ENCODE measurements around the gene ENOPH1. TPM values are rescaled to one million over a fixed set of nuclear protein-coding genes. Genes with fewer than 3 reads are reported as not detected.

Gene ENOPH1
- total RNA-seq, 2 experiments from 2014 or later: 17.9 to 19.4 TPM

DNA sequence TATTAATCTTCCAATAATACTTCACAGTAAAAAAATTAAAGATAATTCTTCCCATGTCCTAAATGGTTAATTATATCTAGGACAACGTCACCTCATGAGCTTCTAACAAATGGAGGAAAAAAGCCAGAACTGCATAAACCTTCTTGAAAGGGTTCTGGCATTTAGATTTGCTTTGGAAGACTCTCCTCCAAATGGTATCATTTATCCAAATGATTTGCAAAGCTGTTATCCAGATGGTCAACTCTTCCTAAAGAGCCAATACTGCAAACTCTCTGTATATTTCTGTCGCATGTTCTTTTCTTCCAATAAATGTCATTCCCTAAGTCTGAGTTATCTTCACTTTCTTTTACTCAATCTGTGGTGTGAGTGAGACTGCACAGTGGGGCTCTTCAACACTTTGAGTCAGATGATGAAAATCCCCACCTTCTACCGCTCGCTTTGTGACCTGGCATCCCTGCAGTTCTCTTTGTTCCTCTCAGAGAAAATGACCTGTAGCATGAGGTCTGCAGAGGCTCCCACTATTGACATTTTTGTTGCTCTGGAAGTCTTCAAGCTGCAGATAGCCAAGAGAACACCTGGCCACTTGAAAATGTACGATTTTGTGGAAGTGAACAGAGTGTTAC is 78.5 kb downstream of the ENOPH1 start:
- no peak for ATAC-seq (ENCODE audit: poor library complexity)
- no peak overlapping the region for H3K27ac Mint-ChIP-seq
- peaks cover 19% of the 10 kb centered on the region for H3K27me3 Mint-ChIP-seq
- H3K4me1 Mint-ChIP-seq (ENCODE audit: low read depth): no peaks in the 10 kb centered on the region
- no peak overlapping the region for H3K4me3 Mint-ChIP-seq
- no peaks in the 10 kb centered on the region for H3K36me3 Mint-ChIP-seq (ENCODE audit: low read depth)
- no peak for TF ChIP-seq CTCF (IDR thresholded peaks at IDR 0.05)
- no peaks in the 10 kb centered on the region for H3K9me3 Mint-ChIP-seq
- CTCF ChIA-PET: interaction anchor here (1.0 kb wide), 1 partner anchor 8 kb away, joined by 3 read pairs; no protein-coding TSS in a partner anchor
- Histone ChIP-seq H3K27ac (ENCODE audit: low read depth in 1 of 2, low read length in 2 of 2) (no peak overlapping the region), H3K27me3 (ENCODE audit: control insufficient read depth in 1 of 2, insufficient read depth in 2 of 2, low read length in 2 of 2) (peaks cover 0 to 3% of the 10 kb centered on the region in 2 experiments), H3K4me1 (ENCODE audit: insufficient read depth, low read length) (no peaks in the 10 kb centered on the region), H3K36me3 (ENCODE audit: insufficient read depth, low read length) (no peaks in the 10 kb centered on the region), H3K9me3 (ENCODE audit: control insufficient read depth in 1 of 2, insufficient read depth in 1 of 2, low read length in 2 of 2) (no peaks in the 10 kb centered on the region), H3K4me3 (ENCODE audit: low read length) (no peak overlapping the region)
- intact Hi-C loops (cut with DNase I, micrococcal nuclease): no loop called here
- POLR2A ChIA-PET: no interaction called here
- no peak for DNase-seq

GRCh38 chr4:82510216-82510615 is 79.8 kb downstream of the ENOPH1 start:
- H3K9me3 Mint-ChIP-seq: no peaks in the 10 kb centered on the region
- H3K27me3 Mint-ChIP-seq: peaks cover 22% of the 10 kb centered on the region
- no peaks in the 10 kb centered on the region for H3K4me1 Mint-ChIP-seq (ENCODE audit: low read depth)
- H3K4me3 ChIP-seq (ENCODE audit: low read length): no peak overlapping the region
- no peak overlapping the region for H3K27ac ChIP-seq (ENCODE audit: low read depth in 1 of 2, low read length in 2 of 2)
- no peak for TF ChIP-seq CTCF (IDR thresholded peaks at IDR 0.05)
- intact Hi-C loops (cut with DNase I, micrococcal nuclease): no loop called here
- H3K27me3 ChIP-seq (ENCODE audit: control insufficient read depth in 1 of 2, insufficient read depth in 2 of 2, low read length in 2 of 2): peaks cover 0 to 7% of the 10 kb centered on the region in 2 experiments
- H3K36me3 Mint-ChIP-seq (ENCODE audit: low read depth): no peaks in the 10 kb centered on the region
- ChIA-PET POLR2A (no interaction called here), CTCF (no interaction called here)
- DNase-seq (no peak), ATAC-seq (ENCODE audit: poor library complexity) (no peak)
- no peaks in the 10 kb centered on the region for H3K36me3 ChIP-seq (ENCODE audit: insufficient read depth, low read length)
- no peaks in the 10 kb centered on the region for H3K4me1 ChIP-seq (ENCODE audit: insufficient read depth, low read length)
- no peak overlapping the region for H3K4me3 Mint-ChIP-seq
- no peak overlapping the region for H3K27ac Mint-ChIP-seq
- H3K9me3 ChIP-seq (ENCODE audit: control insufficient read depth in 1 of 2, insufficient read depth in 1 of 2, low read length in 2 of 2): no peaks in the 10 kb centered on the region

Other genes with a start within 250 kb of the ENOPH1 start
- 100 to 1,000 TPM; 235 to 244 TPM for gene HNRNPD, start 56.6 kb upstream of the ENOPH1 start, total RNA-seq
- gene HNRNPDL, start 128 bp upstream of the ENOPH1 start, total RNA-seq: 100 to 1,000 TPM; 461 to 467 TPM
- gene TMEM150C, start 131.4 kb downstream of the ENOPH1 start, total RNA-seq: not detected